ENCODE data around the gene ANKLE2.

The ANKLE2 gene

GRCh38 chr12:132720606-132721345 lies 40.9 kb downstream of the ANKLE2 start:
- DNase-seq (ENCODE audit: low read depth, low spot score), result no peak
- ChIA-PET CTCF (no interaction called here), POLR2A (interaction anchor here (0.7 to 1.1 kb wide), 2 partner anchors 11 to 40 kb away, joined by 3 read pairs; no protein-coding TSS in a partner anchor)
- TF ChIP-seq, protein P1, sequence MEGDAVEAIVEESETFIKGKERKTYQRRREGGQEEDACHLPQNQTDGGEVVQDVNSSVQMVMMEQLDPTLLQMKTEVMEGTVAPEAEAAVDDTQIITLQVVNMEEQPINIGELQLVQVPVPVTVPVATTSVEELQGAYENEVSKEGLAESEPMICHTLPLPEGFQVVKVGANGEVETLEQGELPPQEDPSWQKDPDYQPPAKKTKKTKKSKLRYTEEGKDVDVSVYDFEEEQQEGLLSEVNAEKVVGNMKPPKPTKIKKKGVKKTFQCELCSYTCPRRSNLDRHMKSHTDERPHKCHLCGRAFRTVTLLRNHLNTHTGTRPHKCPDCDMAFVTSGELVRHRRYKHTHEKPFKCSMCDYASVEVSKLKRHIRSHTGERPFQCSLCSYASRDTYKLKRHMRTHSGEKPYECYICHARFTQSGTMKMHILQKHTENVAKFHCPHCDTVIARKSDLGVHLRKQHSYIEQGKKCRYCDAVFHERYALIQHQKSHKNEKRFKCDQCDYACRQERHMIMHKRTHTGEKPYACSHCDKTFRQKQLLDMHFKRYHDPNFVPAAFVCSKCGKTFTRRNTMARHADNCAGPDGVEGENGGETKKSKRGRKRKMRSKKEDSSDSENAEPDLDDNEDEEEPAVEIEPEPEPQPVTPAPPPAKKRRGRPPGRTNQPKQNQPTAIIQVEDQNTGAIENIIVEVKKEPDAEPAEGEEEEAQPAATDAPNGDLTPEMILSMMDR (IDR thresholded peaks at IDR 0.05; ENCODE audit: insufficient read depth, low read length, missing control alignments), result no peak
- no peak overlapping the region for H3K4me3 ChIP-seq (ENCODE audit: low read depth, low read length)

DNA sequence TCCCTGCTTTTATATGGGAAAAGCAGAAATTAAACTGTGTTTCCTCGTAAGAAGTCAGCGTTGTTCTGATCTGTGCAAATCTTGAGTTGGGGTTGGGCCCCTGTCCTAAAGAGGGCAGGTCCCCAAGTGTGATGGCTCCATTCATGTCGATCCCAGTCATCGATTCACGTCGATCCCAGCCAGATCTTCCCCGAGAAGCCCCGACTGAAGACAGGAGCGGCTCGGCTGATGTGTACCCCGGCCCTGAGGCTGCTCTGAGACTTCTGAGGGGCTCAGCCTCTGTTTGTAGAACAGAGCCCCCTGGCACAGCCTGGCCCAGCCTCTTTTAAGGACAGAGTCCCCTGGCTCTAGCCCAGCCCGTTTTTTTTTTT lies 41.7 kb downstream of the ANKLE2 start:
- no peak for DNase-seq (ENCODE audit: low read depth, low spot score)
- CTCF ChIA-PET, result no interaction called here
- POLR2A ChIA-PET, result interaction anchor here (0.7 kb wide), 1 partner anchor 10 kb away, joined by 3 read pairs; no protein-coding TSS in a partner anchor
- TF ChIP-seq, protein P1 (IDR thresholded peaks at IDR 0.05; ENCODE audit: insufficient read depth, low read length, missing control alignments), result no peak
- H3K4me3 ChIP-seq (ENCODE audit: low read depth, low read length), result no peak overlapping the region

- TF ChIP-seq, protein P1 (IDR thresholded peaks at IDR 0.05; ENCODE audit: insufficient read depth, low read length, missing control alignments), result no peak
- ChIA-PET POLR2A (no interaction called here), CTCF (no interaction called here)
- DNase-seq (ENCODE audit: low read depth, low spot score), result no peak
- H3K4me3 ChIP-seq (ENCODE audit: low read depth, low read length), result no peak overlapping the region
Observed at GRCh38 chr12:132719141-132719953, 42.3 kb downstream of the ANKLE2 start.

DNA sequence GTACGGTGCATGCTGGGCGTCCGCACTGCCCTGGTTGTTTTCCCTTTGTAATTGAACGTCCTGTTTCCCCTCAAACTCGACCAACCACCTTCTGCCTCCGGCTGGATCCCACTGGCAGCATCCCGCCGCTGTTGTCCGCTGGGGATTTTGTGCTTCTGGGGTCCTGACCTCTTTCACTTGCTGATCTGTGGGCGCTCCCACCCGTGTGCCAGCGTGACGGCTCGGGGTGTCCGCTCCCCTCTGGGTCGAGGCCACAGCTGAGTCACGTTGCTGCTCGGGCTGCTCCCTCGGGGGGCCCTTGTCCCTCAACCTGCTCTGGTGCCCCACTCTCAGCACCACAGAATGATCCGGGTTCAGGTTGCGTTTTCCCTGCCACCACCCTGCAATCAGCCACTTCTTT lies 43.0 kb downstream of the ANKLE2 start:
- POLR2A ChIA-PET, result no interaction called here
- no peak for DNase-seq (ENCODE audit: low read depth, low spot score)
- H3K4me3 ChIP-seq (ENCODE audit: low read depth, low read length), result no peak overlapping the region
- TF ChIP-seq, protein P1 (IDR thresholded peaks at IDR 0.05; ENCODE audit: insufficient read depth, low read length, missing control alignments), result no peak
- CTCF ChIA-PET, result no interaction called here

DNA sequence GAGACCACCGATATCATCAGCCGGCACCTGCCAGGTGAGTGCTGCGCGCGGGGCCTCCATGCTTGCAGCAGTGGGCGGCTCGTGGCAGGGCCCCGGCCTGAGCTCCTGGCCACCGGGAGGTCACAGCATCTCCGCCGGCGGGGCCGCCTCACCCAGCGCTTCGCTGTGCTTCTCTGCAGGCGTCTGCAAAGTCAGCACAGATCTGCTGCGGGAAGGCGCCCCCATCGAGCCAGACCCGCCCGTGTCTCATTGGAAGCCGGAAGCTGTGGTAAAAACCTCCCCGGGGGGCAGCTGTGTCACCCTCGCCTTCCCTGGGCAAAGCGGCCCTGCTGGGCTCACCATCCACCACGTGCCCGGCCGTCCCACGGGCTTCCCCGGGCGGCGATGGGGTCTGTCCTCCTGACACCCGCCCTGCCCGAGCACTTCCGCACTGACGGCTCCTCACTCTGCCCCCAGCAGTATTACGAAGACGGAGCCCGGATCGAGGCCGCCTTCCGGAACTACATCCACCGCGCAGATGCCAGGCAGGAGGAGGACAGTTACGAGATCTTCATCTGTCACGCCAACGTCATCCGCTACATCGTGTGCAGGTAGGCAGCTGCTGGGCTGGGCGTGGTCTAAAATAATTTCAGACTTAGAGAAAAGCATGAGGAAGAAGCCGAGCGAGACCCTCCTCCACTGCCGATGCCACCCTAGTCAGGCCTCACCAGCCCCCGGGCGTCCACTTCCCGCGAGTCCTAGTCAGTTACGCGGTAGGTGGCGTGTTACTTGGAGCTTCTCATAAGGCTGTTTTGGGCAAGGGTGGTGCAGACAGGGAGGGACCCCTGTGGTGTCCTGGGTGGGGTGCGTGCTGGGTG lies 43.9 kb downstream of the ANKLE2 start:
- CTCF ChIA-PET, result no interaction called here
- TF ChIP-seq, protein P1 (IDR thresholded peaks at IDR 0.05; ENCODE audit: insufficient read depth, low read length, missing control alignments), result no peak
- POLR2A ChIA-PET, result interaction anchor here (0.5 kb wide), 1 partner anchor 16 kb away, joined by 3 read pairs; no protein-coding TSS in a partner anchor
- no peak for DNase-seq (ENCODE audit: low read depth, low spot score)
- H3K4me3 ChIP-seq (ENCODE audit: low read depth, low read length), result no peak overlapping the region
